ENCODE data around the gene UNC93A.
"Not testable (repeated sequence)": the region's sequence is repeated elsewhere in the genome, so short reads cannot be mapped to it uniquely, and the experiment has no call there.

Gene UNC93A

GRCh38 chr6:167290786-167291622 lies at the start of gene UNC93A:
TSS of gene UNC93A (plus strand) at chr6:167291315. CDS start at chr6:167291490, 175 bp downstream.
- no peak for DNase-seq (ENCODE audit: low read depth, low spot score)

- not testable (repeated sequence) for DNase-seq (ENCODE audit: low read depth, low spot score)
Measured at GRCh38 chr6:167241321-167242134, 49.6 kb upstream of the UNC93A start.

DNA sequence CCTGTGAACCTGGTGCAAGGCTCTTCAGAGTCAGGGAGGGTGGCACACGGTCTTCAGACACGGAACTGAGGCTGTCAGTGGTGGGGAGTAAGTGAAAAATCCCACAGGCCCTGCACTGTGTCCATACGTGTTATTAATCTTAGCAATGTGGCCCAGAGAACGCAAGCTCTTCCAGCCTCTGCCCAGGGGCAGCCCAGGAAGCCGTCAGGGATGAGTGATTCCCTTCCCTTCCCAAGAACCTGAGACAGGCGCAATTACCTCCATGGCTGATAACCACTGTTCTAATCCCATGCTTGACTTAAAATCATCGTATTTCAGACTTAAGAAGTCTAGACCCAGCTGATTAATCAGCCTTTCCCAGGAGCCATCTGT lies 49.0 kb upstream of the UNC93A start:
- DNase-seq (ENCODE audit: low read depth, low spot score) = not testable (repeated sequence)

DNA sequence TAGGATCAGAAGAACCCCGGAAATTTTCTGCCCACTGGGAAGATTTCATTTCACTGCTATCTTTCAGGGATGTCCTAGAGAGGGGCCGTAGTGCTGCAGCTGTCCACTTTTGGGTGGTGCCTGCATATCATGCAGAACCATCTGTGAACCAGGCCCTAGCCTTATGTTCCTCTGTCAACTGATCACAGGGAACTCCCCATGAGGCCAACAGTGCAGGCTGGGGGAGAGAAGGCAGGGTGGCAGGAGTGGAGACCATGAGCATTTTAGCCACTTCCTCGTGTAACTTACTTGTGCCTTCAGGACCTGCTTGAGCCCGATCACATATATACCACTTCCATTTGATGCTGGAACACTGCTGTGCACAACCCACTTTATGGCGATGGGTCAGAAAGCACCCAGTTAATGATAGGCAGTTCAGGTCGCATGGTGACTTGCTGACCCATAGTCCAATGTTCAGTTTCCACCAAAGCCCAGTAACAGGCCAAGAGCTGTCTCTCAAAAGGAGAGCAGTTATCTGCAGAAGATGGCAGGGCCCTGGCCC lies 48.5 kb upstream of the UNC93A start:
- DNase-seq (ENCODE audit: low read depth, low spot score) = not testable (repeated sequence)

DNA sequence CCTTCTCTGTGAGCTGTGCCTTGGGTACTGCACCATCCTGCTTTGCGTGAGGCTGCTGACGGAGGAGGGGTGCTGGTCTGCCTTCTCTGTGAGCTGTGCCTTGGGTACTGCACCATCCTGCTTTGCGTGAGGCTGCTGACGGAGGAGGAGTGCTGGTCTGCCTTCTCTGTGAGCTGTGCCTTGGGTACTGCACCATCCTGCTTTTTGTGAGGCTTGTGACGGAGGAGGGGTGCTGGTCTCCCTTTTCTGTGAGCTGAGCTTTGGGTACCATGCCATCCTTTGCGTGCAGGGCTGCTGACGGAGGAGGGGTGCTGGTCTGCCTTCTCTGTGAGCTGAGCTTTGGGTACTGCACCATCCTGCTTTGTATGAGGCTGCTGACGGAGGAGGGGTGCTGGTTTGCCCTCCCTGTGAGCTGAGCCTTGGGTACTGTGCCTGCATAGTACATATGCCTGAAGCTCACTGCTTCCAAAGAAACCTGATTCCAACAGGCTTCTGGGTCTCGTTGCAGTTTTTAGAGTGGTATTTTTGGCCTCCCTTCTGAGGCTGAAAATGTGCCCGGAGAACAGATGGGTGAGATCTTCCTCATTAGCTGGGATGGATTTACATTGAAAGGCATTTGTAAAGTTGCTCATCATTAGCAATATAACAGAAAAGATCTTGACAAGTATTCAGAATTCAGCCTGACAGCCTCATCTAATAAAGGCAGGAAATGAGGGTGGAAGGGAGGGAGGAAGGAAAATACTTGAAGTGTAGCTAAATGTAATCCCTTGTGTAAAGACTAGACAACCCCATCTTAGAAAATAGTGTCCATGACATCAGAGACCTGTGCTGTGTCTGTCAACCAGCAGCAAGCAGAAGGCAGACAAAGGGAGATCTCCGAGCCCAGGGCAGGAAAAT lies 46.8 kb upstream of the UNC93A start:
- DNase-seq (ENCODE audit: low read depth, low spot score) = no peak

GRCh38 chr6:167244991-167245390 lies 46.1 kb upstream of the UNC93A start:
- no peak for DNase-seq (ENCODE audit: low read depth, low spot score)

GRCh38 chr6:167245591-167245990 lies 45.5 kb upstream of the UNC93A start:
- DNase-seq (ENCODE audit: low read depth, low spot score) = no peak

DNA sequence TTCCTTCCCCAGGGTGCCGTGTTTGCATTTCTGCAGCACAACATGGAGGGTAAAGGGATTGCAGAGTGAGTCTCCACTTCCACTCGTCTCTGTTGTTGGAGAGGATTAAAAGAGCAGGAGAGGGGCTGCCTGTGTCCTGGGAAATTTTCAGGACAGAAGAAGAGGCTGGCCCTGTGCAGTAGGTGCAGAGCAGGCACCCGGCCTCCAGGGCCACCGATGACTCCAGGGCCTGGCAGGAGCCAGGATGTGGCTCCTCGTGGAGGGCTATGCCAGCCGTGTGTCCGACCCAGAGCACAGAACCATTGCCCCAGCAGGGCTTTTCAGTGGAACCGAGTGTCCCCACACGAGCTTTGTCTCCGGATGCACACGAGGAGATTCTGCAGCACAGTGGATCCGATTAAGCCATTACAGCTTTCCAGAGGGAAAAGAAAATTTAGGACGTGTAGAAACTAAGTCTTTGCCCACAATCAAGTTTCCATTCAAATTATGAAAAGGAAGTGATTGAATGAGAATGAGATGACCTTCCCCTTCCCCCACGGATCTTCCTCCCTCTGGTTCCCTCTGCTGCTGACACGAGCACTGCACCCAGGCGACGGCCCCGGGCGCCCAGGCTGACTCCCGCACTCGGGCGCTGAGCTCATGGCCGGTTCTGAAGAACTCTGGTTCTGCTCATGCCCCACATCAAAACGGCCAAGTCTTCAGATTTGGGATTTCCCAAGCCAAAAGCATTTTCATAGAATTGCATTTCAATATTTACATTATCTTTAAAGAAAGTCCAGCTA lies 43.1 kb upstream of the UNC93A start:
- no peak for DNase-seq (ENCODE audit: low read depth, low spot score)

GRCh38 chr6:167248878-167249455 lies 42.1 kb upstream of the UNC93A start:
- DNase-seq (ENCODE audit: low read depth, low spot score) = not testable (repeated sequence)

- no peak for DNase-seq (ENCODE audit: low read depth, low spot score)
Measured at GRCh38 chr6:167252271-167252670, 38.8 kb upstream of the UNC93A start.

DNA sequence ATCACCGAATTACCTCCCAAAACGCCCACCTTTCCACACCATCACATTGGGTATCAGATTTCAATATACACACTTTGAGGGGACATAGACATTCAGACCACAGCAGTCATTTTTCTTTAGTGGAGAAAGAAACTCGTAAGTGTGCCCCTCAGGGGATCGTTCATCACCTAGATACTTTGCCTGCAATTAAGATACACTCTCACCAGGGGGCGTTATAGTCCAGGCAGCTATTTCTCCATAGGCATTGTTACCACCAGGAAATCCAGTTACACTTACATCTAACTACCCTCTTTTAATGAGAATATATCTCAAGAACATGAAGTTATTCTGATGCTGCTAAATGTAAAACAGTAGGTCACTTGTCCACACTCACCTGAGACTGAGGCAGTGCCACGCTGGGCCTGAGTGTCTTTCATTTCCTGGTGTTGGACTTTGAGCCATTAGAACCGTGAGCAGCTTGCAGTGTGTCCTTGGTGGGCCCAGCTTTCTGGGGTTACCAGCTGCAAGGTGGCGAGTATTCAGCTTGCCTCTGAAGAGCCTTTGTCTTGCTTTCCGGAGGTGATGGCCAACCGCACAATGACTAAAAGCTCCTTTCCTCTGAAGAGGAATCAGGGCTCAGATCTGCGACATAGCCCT lies 35.1 kb upstream of the UNC93A start:
- no peak for DNase-seq (ENCODE audit: low read depth, low spot score)

- DNase-seq (ENCODE audit: low read depth, low spot score) = no peak
Measured at GRCh38 chr6:167258646-167259045, 32.5 kb upstream of the UNC93A start.

GRCh38 chr6:167266057-167266829 lies 24.9 kb upstream of the UNC93A start:
- not testable (repeated sequence) for DNase-seq (ENCODE audit: low read depth, low spot score)

- no peak for DNase-seq (ENCODE audit: low read depth, low spot score)
Measured at GRCh38 chr6:167266830-167267555, 24.1 kb upstream of the UNC93A start.

- DNase-seq (ENCODE audit: low read depth, low spot score) = not testable (repeated sequence)
Measured at GRCh38 chr6:167267556-167267898, 23.6 kb upstream of the UNC93A start.

DNA sequence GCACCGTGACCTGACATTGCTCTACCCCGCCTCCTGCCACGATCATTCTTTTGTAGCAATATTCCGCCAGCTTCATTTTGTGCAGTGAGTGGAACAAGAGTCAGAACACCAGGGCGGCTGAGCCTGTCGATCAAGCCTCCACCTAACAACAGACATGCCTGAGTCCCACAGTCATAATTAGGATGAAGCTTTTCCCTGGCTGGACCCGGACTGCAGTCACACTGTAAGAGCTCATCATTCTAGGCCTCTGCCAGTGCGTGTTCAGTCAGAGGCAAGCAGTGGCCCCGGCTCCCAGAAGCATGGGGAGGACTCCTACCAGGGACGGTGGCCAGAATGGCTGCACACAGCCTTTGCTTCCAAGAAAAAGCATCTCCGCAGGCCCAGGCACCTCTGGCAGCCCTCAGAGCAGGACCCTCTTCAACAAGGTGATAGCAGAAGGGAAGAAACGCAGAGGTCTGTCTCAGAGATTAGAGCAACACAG lies 23.2 kb upstream of the UNC93A start:
- no peak for DNase-seq (ENCODE audit: low read depth, low spot score)

- no peak for DNase-seq (ENCODE audit: low read depth, low spot score)
Measured at GRCh38 chr6:167268683-167269280, 22.3 kb upstream of the UNC93A start.
